ENCODE data around the gene XRCC5.
A peak's percentile ranks its signal among the peaks of the same experiment; 100 is the strongest.

Gene XRCC5

GRCh38 chr2:216161967-216162366 is 52.8 kb downstream of the XRCC5 start:
- no peak for TF ChIP-seq CTCF (IDR thresholded peaks at IDR 0.05; ENCODE audit: insufficient read depth, low read length, missing control alignments)
- POLR2A ChIA-PET = interaction anchor here (0.9 kb wide), 1 partner anchor 19 kb away, joined by 3 read pairs; no protein-coding TSS in a partner anchor
- CTCF ChIA-PET = interaction anchor here (1.3 kb wide), 1 partner anchor 12 kb away, joined by 3 read pairs; no protein-coding TSS in a partner anchor

GRCh38 chr2:216163518-216163917 is 54.4 kb downstream of the XRCC5 start:
- no peak for TF ChIP-seq CTCF (IDR thresholded peaks at IDR 0.05; ENCODE audit: insufficient read depth, low read length, missing control alignments)
- CTCF ChIA-PET = interaction anchor here (0.7 kb wide), 1 partner anchor 11 kb away, joined by 3 read pairs; no protein-coding TSS in a partner anchor

More at GRCh38 chr2:216161967-216162366, 52.8 kb downstream of the XRCC5 start:
- no peak for DNase-seq (ENCODE audit: low read depth, low spot score)
- H3K4me3 ChIP-seq (ENCODE audit: low read depth, low read length) = no peak overlapping the region

GRCh38 chr2:216164087-216164486 is 54.9 kb downstream of the XRCC5 start:
- no peak overlapping the region for H3K4me3 ChIP-seq (ENCODE audit: low read depth, low read length)
- no peak for TF ChIP-seq CTCF (IDR thresholded peaks at IDR 0.05; ENCODE audit: insufficient read depth, low read length, missing control alignments)
- CTCF ChIA-PET = interaction anchor here (0.7 to 1.1 kb wide), 2 partner anchors 10 to 11 kb away, joined by 3 to 4 read pairs; no protein-coding TSS in a partner anchor
- no peak for DNase-seq (ENCODE audit: low read depth, low spot score)
- POLR2A ChIA-PET = no interaction called here

More at GRCh38 chr2:216163518-216163917, 54.4 kb downstream of the XRCC5 start:
- no peak overlapping the region for H3K4me3 ChIP-seq (ENCODE audit: low read depth, low read length)
- DNase-seq (ENCODE audit: low read depth, low spot score) = peak; percentile 56
- POLR2A ChIA-PET = no interaction called here

- no peak for TF ChIP-seq CTCF (IDR thresholded peaks at IDR 0.05; ENCODE audit: insufficient read depth, low read length, missing control alignments)
- DNase-seq (ENCODE audit: low read depth, low spot score) = no peak
- ChIA-PET CTCF (interaction anchor here (1.1 kb wide), 1 partner anchor 11 kb away, joined by 4 read pairs; no protein-coding TSS in a partner anchor), POLR2A (no interaction called here)
- no peak overlapping the region for H3K4me3 ChIP-seq (ENCODE audit: low read depth, low read length)
Measured at GRCh38 chr2:216164576-216164975, 55.4 kb downstream of the XRCC5 start.

- H3K4me3 ChIP-seq (ENCODE audit: low read depth, low read length) = no peak overlapping the region
- no peak for DNase-seq (ENCODE audit: low read depth, low spot score)
- CTCF ChIA-PET = interaction anchor here (0.8 kb wide), 1 partner anchor 12 kb away, joined by 3 read pairs; no protein-coding TSS in a partner anchor
- TF ChIP-seq CTCF (IDR thresholded peaks at IDR 0.05; ENCODE audit: insufficient read depth, low read length, missing control alignments) = no peak
- POLR2A ChIA-PET = no interaction called here
Measured at GRCh38 chr2:216165711-216166110, 56.6 kb downstream of the XRCC5 start.

GRCh38 chr2:216169087-216169486 is 59.9 kb downstream of the XRCC5 start:
- POLR2A ChIA-PET = no interaction called here
- no peak for TF ChIP-seq CTCF (IDR thresholded peaks at IDR 0.05; ENCODE audit: insufficient read depth, low read length, missing control alignments)
- CTCF ChIA-PET = interaction anchor here (1.1 to 1.4 kb wide), 2 partner anchors 13 to 236 kb away, joined by 3 read pairs; no protein-coding TSS in a partner anchor
- H3K4me3 ChIP-seq (ENCODE audit: low read depth, low read length) = no peak overlapping the region
- no peak for DNase-seq (ENCODE audit: low read depth, low spot score)
